ENCODE results near the gene CCL17. TPM values are rescaled to one million over a fixed set of nuclear protein-coding genes. Genes with fewer than 3 reads are reported as not detected.
"Not testable (repeated sequence)": the region's sequence is repeated elsewhere in the genome, so short reads cannot be mapped to it uniquely, and the experiment has no call there.

The CCL17 gene
- total RNA-seq, 3 donors from 2014 or later (not counting 1 experiment from before 2014, with no cell fraction given) = not detected

DNA sequence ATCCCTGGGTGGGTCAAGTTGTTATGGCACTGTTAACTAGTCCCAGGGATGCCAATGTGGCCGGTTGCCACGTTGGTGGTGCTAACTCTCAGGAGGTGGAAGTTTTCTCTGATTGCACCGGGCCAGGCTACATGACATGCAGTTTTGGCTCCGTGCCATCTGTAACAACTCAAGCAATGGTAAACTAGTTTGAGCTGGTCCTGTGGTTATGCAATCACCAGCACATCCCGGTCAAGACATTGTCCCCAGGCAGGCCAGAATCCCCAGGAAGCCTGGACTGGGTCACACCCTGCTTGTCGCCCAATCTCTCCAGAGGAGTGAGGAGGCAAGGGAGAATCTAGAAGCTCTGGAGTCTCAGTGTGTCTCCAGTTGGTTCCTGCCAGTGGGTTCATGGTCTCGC, 10.1 kb upstream of the CCL17 start:
- intact Hi-C loops (cut with micrococcal nuclease) = no loop called here
- ATAC-seq (no peak), DNase-seq (no peak)
- Mint-ChIP-seq H3K4me1 (no peaks in the 10 kb centered on the region), H3K4me3 (no peak overlapping the region), H3K9me3 (no peaks in the 10 kb centered on the region), H3K36me3 (no peaks in the 10 kb centered on the region), H3K27ac (no peak overlapping the region), H3K27me3 (ENCODE audit: low read depth in 2 of 2) (no peaks in the 10 kb centered on the region)
- H3K36me3 ChIP-seq (ENCODE audit: control insufficient read depth, insufficient read depth, low read length) = no peaks in the 10 kb centered on the region
- no peaks in the 10 kb centered on the region for H3K27me3 ChIP-seq (ENCODE audit: control insufficient read depth, insufficient read depth, low read length)
- H3K4me1 ChIP-seq (ENCODE audit: control insufficient read depth, insufficient read depth, low read length) = no peaks in the 10 kb centered on the region
- 77% methylated on average over 7 of the region's 7 CpGs for WGBS (ENCODE audit: insufficient coverage)
- TF ChIP-seq, protein P1, sequence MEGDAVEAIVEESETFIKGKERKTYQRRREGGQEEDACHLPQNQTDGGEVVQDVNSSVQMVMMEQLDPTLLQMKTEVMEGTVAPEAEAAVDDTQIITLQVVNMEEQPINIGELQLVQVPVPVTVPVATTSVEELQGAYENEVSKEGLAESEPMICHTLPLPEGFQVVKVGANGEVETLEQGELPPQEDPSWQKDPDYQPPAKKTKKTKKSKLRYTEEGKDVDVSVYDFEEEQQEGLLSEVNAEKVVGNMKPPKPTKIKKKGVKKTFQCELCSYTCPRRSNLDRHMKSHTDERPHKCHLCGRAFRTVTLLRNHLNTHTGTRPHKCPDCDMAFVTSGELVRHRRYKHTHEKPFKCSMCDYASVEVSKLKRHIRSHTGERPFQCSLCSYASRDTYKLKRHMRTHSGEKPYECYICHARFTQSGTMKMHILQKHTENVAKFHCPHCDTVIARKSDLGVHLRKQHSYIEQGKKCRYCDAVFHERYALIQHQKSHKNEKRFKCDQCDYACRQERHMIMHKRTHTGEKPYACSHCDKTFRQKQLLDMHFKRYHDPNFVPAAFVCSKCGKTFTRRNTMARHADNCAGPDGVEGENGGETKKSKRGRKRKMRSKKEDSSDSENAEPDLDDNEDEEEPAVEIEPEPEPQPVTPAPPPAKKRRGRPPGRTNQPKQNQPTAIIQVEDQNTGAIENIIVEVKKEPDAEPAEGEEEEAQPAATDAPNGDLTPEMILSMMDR (IDR thresholded peaks at IDR 0.05) = no peak
- H3K9me3 ChIP-seq (ENCODE audit: control insufficient read depth, insufficient read depth, low read length) = no peaks in the 10 kb centered on the region
- H3K4me3 ChIP-seq (ENCODE audit: low read length) = no peak overlapping the region
- H3K27ac ChIP-seq (ENCODE audit: low read length) = no peak overlapping the region

- Mint-ChIP-seq H3K36me3 (no peaks in the 10 kb centered on the region), H3K4me3 (no peak overlapping the region), H3K4me1 (no peaks in the 10 kb centered on the region), H3K9me3 (no peaks in the 10 kb centered on the region), H3K27ac (no peak overlapping the region), H3K27me3 (ENCODE audit: low read depth in 2 of 2) (no peaks in the 10 kb centered on the region)
- ATAC-seq = no peak
- Histone ChIP-seq H3K27me3 (ENCODE audit: control insufficient read depth, insufficient read depth, low read length) (no peaks in the 10 kb centered on the region), H3K4me3 (ENCODE audit: low read length) (no peak overlapping the region), H3K4me1 (ENCODE audit: control insufficient read depth, insufficient read depth, low read length) (no peaks in the 10 kb centered on the region), H3K36me3 (ENCODE audit: control insufficient read depth, insufficient read depth, low read length) (no peaks in the 10 kb centered on the region), H3K27ac (ENCODE audit: low read length) (no peak overlapping the region), H3K9me3 (ENCODE audit: control insufficient read depth, insufficient read depth, low read length) (no peaks in the 10 kb centered on the region)
- TF ChIP-seq, protein P1 (IDR thresholded peaks at IDR 0.05) = no peak
- WGBS (ENCODE audit: insufficient coverage) = 84% methylated on average over 5 of the region's 5 CpGs
- intact Hi-C loops (cut with micrococcal nuclease) = no loop called here
- no peak for DNase-seq
Observed at GRCh38 chr16:57395026-57395425, 9.5 kb upstream of the CCL17 start.

DNA sequence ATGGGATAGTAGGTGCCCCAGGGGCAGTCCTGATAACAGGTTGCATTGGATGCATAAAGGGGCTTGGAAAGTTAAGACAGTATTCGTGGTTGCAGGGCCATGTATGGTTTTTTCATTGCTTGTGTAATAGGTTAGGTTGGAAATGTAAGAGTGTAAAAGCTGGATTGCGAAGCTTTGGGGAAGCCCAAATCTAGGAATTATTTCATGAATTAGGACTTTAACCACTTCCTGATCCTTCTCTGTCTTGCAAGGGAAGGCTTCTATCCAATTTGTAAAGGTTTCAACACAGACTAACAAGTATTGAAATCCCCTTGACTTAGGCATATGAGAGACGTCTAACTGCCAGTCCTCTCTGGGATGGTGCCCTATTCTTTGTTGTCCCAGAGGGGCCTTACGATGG, 7.8 kb upstream of the CCL17 start:
- no peaks in the 10 kb centered on the region for H3K9me3 Mint-ChIP-seq
- no peak for ATAC-seq
- no peak overlapping the region for H3K4me3 Mint-ChIP-seq
- H3K27me3 ChIP-seq (ENCODE audit: control insufficient read depth, insufficient read depth, low read length) = no peaks in the 10 kb centered on the region
- no peak for DNase-seq
- H3K4me3 ChIP-seq (ENCODE audit: low read length) = no peak overlapping the region
- H3K27me3 Mint-ChIP-seq (ENCODE audit: low read depth in 2 of 2) = no peaks in the 10 kb centered on the region
- TF ChIP-seq, protein P1 (IDR thresholded peaks at IDR 0.05) = no peak
- no peaks in the 10 kb centered on the region for H3K36me3 Mint-ChIP-seq
- H3K27ac ChIP-seq (ENCODE audit: low read length) = no peak overlapping the region
- H3K27ac Mint-ChIP-seq = no peak overlapping the region
- no peaks in the 10 kb centered on the region for H3K36me3 ChIP-seq (ENCODE audit: control insufficient read depth, insufficient read depth, low read length)
- H3K9me3 ChIP-seq (ENCODE audit: control insufficient read depth, insufficient read depth, low read length) = no peaks in the 10 kb centered on the region
- 95% methylated on average over 4 of the region's 4 CpGs for WGBS (ENCODE audit: insufficient coverage)
- intact Hi-C loops (cut with micrococcal nuclease) = no loop called here
- no peaks in the 10 kb centered on the region for H3K4me1 ChIP-seq (ENCODE audit: control insufficient read depth, insufficient read depth, low read length)
- no peaks in the 10 kb centered on the region for H3K4me1 Mint-ChIP-seq

GRCh38 chr16:57397493-57397892, 7.1 kb upstream of the CCL17 start:
- H3K36me3 Mint-ChIP-seq; H3K36me3 ChIP-seq (ENCODE audit: control insufficient read depth, insufficient read depth, low read length); H3K27me3 Mint-ChIP-seq (ENCODE audit: low read depth in 2 of 2); H3K4me1 Mint-ChIP-seq; intact Hi-C loops (cut with micrococcal nuclease); ATAC-seq; DNase-seq; H3K9me3 Mint-ChIP-seq; H3K27me3 ChIP-seq (ENCODE audit: control insufficient read depth, insufficient read depth, low read length); H3K4me3 Mint-ChIP-seq; H3K4me1 ChIP-seq (ENCODE audit: control insufficient read depth, insufficient read depth, low read length); H3K9me3 ChIP-seq (ENCODE audit: control insufficient read depth, insufficient read depth, low read length); H3K4me3 ChIP-seq (ENCODE audit: low read length); H3K27ac ChIP-seq (ENCODE audit: low read length); H3K27ac Mint-ChIP-seq: not testable (repeated sequence)
- 97% methylated on average over 4 of the region's 4 CpGs for WGBS (ENCODE audit: insufficient coverage)
